Mesenteric fat pad (tissue), 1 donor: Measurements from ENCODE around the gene TDRD10. TPM values are rescaled to one million over a fixed set of nuclear protein-coding genes. Genes with fewer than 3 reads are reported as not detected.
"Not testable (repeated sequence)": the region's sequence is repeated elsewhere in the genome, so short reads cannot be mapped to it uniquely, and the experiment has no call there.

ENCODE experiments used
- DNase-seq: peaks from one replicate; pipeline ENCODE4 v3.0.0-alpha.2; 2020; ENCODE audit warnings: low spot score
- total RNA-seq: library from RNA; stranded (reverse); fragmentation: NEBNext Ultra II Directional; extraction: Animal tissue kit (Norgen Biotek cat#: 25700); gene quantifications from one replicate; pipeline ENCODE4 v1.2.1, GENCODE V29; 2021
- donor health status: DM: yes; HTN: yes; CAD: no.

Gene TDRD10
- total RNA-seq, 1 donor from 2014 or later, result 7.2 TPM

DNA sequence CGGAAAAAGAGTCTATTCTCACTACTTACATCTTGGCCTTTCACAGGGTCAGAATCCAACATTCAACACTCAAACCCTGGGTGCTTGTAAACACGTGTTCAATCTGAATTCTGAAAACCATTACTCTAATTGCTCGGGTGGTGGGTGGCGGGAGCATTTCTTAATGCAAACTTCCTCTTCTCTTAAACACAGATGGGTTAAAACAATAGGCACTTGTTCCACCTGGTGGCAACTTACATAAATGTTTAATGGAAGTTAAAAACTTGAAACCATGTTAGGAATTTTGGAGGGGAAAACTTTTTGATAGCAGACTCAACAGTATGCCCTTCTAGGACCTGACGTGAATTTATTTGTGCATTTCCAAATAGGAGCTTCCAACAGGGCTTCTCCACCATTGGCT is 23.4 kb upstream of the TDRD10 start:
- DNase-seq, result no peak

GRCh38 chr1:154479764-154480421 is 22.1 kb upstream of the TDRD10 start:
- DNase-seq, result no peak

DNA sequence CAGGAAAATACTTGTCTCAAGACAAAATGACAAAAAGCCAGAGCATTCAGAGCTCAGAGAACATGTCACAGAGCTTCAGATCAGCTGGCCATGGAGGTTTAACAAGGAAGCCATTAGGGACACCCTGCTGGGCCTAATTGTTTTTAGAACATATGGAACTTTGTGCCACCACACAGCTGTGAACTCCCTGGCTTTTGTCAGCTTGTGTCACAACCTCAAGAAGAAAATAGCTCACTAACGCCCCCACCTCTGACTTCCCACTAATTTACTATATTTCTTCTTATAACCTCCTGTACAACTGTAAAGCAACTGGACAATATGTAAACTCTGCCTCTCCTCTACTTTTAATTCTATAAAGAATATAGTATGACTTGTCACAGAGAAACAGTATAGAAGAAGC is 21.0 kb upstream of the TDRD10 start:
- no peak for DNase-seq

- DNase-seq, result no peak
Measured at GRCh38 chr1:154483941-154484803, 17.8 kb upstream of the TDRD10 start.

GRCh38 chr1:154485106-154485505 is 16.9 kb upstream of the TDRD10 start:
- no peak for DNase-seq

- DNase-seq, result no peak
Measured at GRCh38 chr1:154485910-154486496, 16.0 kb upstream of the TDRD10 start.

GRCh38 chr1:154486756-154487155 is 15.3 kb upstream of the TDRD10 start:
- DNase-seq, result not testable (repeated sequence)

DNA sequence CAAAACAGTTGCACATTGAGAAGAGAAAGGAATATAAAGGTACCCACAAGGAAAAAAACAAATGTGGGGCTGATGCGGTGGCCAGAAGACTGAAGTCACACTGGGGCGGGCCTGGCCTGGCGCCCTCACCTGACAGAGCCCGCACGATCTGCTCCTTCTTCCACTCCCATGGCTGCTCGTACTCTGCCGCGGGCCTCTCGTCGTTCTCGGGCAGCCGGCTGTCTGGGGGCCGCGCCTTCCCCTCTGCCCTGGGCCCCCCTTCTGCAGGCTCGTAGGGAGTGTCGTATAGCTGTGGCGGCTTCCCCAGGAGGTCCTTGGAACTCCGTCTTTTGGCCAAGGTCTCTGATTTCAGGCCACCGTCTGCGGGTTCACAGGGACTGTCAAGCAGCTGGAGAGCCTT is 13.1 kb upstream of the TDRD10 start:
- no peak for DNase-seq

- no peak for DNase-seq
Measured at GRCh38 chr1:154489695-154490274, 12.2 kb upstream of the TDRD10 start.

DNA sequence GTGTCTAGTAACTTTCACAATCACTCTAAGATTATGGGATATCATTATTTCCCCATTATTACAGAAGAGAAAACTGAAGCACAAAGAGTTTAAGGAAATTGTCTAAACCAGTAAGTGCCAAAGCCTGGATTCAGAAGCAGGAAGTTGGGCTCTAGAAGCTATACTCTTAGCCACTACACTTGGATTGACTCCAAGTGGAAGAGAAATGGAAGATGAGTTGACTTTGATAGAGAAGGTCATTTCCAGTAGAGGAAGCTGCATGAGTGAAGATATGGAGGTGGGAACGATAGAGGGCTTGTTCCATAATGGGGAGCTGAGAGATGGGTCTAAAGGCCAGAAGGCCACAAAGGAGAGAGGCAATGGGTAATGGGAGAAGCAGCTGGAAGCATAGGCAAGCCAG is 11.7 kb upstream of the TDRD10 start:
- DNase-seq, result no peak

DNA sequence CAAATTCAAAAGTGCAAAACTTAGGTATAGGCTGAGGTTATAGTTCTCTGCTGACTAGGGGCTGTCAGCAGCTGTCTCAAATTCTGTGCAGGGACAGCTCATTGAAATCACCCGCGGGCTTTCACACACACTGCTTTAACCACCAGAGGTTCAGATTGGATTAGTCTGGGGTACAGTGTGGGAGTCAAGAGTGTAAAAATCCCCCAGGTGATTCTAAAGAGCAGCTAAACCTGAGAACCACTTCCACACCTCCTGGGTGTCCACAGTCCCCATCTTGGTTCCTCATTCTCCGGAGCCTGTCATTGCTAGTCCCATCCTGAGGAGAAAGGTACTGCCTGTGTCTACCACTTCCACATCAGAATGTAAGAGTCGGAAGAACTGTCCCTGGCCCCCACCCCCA is 9.9 kb upstream of the TDRD10 start:
- DNase-seq, result no peak

DNA sequence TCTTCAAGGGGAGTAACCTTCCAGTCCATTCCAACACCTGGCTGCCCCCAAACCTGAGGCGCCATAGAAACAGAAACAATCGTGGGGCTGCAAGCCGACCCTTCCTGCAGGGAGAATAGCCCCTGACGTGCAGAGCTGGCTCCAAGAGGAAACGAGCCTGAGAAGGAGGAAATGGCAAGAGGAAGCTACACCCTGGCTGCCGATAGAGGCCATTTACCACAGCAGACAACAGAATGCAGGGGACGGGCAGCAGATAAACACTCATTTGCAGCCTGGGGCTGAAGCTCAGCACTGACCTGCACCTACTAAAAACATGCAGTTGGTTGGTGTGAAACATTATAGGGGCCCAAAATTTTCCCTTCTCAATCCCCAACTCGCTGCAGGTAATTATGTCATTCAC is 8.7 kb upstream of the TDRD10 start:
- no peak for DNase-seq

GRCh38 chr1:154495496-154496273 is 6.3 kb upstream of the TDRD10 start:
- DNase-seq, result no peak

DNA sequence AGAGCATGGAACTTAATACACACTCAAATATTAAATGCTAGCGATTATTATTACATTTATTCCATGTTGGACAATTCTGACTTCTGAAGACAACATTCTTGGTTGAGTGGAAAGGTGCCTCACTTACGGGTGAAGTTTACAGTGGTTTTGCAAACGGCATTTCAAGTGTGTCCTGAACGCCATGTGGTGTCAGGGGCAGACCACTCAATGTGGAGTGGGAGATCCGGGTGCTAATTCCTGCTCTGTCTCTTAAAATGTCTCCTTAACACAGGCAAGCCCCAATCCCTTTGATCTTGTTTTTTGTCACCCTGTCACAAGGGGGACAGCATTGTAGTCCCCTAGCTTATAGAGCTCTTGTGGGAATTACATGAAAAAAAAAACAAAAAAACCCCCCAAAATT is 5.6 kb upstream of the TDRD10 start:
- no peak for DNase-seq

DNA sequence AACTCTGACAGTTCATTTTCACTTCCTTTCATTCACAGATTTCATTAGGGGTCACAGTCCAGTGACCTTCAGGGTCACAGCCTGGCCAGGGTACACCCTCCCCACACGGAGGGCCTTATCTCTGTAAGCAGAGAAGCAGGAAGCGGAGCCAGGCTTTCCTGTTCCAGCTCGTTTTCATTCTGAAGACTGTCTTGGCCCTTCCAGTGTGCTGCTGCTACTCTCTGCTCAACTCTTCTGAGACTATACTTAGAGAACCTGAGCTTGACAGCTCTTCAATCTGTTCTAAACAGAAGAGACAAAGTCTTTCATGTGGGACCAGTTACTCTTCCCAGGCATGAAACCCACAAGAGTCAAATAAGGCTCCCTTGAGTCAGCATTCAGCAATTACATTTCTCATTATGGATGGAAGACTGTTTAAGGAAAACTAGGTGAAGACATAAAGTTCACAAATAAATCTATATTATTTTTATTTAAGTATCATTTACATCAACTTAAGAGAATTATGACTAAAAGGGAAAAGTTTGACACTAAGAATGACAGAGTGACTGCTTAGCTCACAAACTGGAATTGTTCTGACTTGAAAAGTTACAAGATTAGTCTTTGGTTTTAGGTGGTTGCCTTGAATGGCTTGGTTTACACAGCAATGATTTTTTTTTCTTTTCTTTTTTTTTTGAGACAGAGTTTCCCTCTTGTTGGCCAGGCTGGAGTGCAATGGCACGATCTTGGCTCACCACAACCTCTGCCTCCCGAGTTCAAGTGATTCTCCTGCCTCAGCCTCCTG is 4.8 kb upstream of the TDRD10 start:
- no peak for DNase-seq

- DNase-seq, result no peak
Measured at GRCh38 chr1:154499446-154499845, 2.6 kb upstream of the TDRD10 start.

DNA sequence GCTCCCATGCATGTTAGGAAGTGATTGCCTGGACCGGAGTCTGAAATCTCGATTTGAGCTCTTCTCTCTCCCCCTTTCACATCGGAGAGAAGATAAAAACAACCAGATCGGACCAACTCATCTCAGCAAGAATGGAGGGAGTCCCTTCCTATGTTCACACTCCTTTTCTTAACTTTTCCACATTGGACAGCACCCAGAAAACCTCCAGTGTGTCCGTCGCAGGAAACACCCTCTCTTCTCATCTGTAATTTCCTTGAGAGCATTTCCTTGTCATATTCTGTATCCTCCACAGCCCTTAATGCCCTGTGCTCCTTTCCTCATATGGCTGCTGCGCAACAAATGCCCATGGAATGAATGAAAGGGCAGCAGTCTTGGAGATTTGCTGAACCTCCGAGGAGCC is 1.5 kb upstream of the TDRD10 start:
- no peak for DNase-seq

GRCh38 chr1:154501423-154502065 is 475 bp upstream of the TDRD10 start:
- DNase-seq, result peak; percentile 92

DNA sequence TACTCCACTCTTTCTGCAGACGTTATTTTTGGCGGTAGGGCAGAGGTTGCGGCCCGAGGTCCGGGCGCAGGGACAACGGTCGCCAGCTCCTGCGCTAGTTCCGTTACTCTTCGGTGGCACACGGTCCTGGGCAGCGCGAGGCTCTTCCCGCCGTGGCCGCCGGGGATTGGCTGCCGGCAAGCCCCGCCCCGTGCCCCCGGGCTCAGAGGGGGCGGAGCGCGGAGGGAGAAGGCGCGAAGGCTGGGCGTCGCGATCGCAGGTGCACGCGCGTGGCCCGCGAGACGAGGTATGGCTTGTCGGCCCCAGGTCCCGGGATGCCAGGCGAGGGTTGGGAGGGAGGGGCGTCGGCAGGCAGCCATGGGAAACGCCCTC is 711 bp downstream of the TDRD10 start:
- DNase-seq, result no peak

DNA sequence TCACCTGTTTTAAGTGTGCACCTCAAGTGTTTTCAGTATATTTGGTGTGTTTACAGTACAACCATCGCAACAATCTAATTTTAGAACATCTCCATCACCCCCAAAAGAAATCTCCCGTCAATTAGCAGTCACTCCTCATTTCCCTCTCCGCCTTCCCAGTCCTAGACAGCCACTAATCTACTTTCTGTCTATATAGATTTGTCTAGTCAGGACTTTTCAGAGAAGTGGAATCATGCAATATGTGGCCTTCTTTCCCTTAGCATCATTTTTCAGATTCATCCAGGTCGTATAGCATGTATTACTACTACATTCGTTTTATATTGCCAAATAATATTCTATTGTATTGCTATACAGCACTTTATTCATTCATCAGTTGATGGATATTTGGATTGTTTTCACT is 1.9 kb downstream of the TDRD10 start:
- no peak for DNase-seq
